Thoracic aorta (tissue), 2 donors: ENCODE results near the gene NAPB. TPM values are rescaled to one million over a fixed set of nuclear protein-coding genes. Genes with fewer than 3 reads are reported as not detected.

Source experiments
- ATAC-seq: fragments of 150-250 bp; one replicate; pipeline ENCODE4 v1.8.0; 2017; ENCODE audit warnings: low read depth; ENCODE audit not compliant: insufficient number of reproducible peaks, low FRiP score
- DNase-seq: peaks from one replicate; pipeline ENCODE4 v3.0.0-alpha.2; 2020; ENCODE audit warnings: low spot score
- H3K27ac ChIP-seq, 2 donors: fragments of 200-600 bp; sonication (generic); 1 replicate in 1 of 2; 2 replicates in 1 of 2; pipeline ENCODE4 v1.5.1; 2016; ENCODE audit warnings: mild to moderate bottlenecking in 2 of 2, moderate library complexity in 2 of 2
- H3K27me3 ChIP-seq: fragments of 200-600 bp; sonication (generic); replicated peaks from 2 replicates; pipeline ENCODE4 v1.6.0; 2016; ENCODE audit warnings: mild to moderate bottlenecking; ENCODE audit not compliant: insufficient read depth
- H3K36me3 ChIP-seq: fragments of 200-600 bp; sonication (generic); one replicate; pipeline ENCODE4 v1.5.1; 2016
- H3K4me1 ChIP-seq, 2 donors: fragments of 200-600 bp; sonication (generic); 1 replicate in 1 of 2; 2 replicates in 1 of 2; pipeline versions ENCODE4 v1.5.1 to v1.6.0; 2016; ENCODE audit warnings: low read depth in 2 of 2, mild to moderate bottlenecking in 1 of 2; ENCODE audit not compliant: control insufficient read depth in 1 of 2
- H3K4me3 ChIP-seq: fragments of 200-600 bp; sonication (generic); 2 replicates; pipeline ENCODE4 v1.5.1; 2016; ENCODE audit warnings: mild to moderate bottlenecking
- H3K9me3 ChIP-seq: fragments of 200-600 bp; sonication (generic); 2 replicates; pipeline ENCODE4 v1.5.1; 2016
- CTCF ChIP-seq: fragments of 200-600 bp; sonication (generic); IDR thresholded peaks from one replicate; pipeline ENCODE4 v1.5.1; 2019; ENCODE audit warnings: antibody characterized with exemption
- total RNA-seq, 2 donors: library from RNA; depleted of rRNA; stranded (reverse); fragments of >200 nt; gene quantifications; one replicate each; pipeline versions ENCODE4 v1.1.0 to v1.2.3, GENCODE V29; 2016

NAPB gene
- total RNA-seq, 2 donors from 2014 or later = 10.2 to 17.1 TPM

- H3K4me1 ChIP-seq = peaks cover 6 to 27% of the 10 kb centered on the region in 2 donors
- no peaks in the 10 kb centered on the region for H3K27me3 ChIP-seq
- no peak for TF ChIP-seq CTCF
- no peak overlapping the region for H3K4me3 ChIP-seq
- H3K27ac ChIP-seq = no peak overlapping the region
- ATAC-seq (no peak), DNase-seq (no peak)
- no peaks in the 10 kb centered on the region for H3K9me3 ChIP-seq
- H3K36me3 ChIP-seq = peaks cover 35% of the 10 kb centered on the region
These were observed 52.8 kb downstream of the NAPB start for GRCh38 chr20:23368316-23369071.

GRCh38 chr20:23367770-23368169 lies 53.5 kb downstream of the NAPB start:
- Histone ChIP-seq H3K27ac (no peak overlapping the region), H3K4me3 (no peak overlapping the region), H3K27me3 (no peaks in the 10 kb centered on the region), H3K4me1 (peaks cover 14 to 35% of the 10 kb centered on the region in 2 donors), H3K36me3 (peaks cover 29% of the 10 kb centered on the region), H3K9me3 (no peaks in the 10 kb centered on the region)
- no peak for TF ChIP-seq CTCF
- DNase-seq (no peak), ATAC-seq (no peak)

- peaks cover 25% of the 10 kb centered on the region for H3K36me3 ChIP-seq
- H3K27me3 ChIP-seq = no peaks in the 10 kb centered on the region
- no peak for DNase-seq
- H3K4me3 ChIP-seq = no peak overlapping the region
- peaks cover 15 to 38% of the 10 kb centered on the region in 2 donors for H3K4me1 ChIP-seq
- ATAC-seq = no peak
- H3K27ac ChIP-seq = no peak overlapping the region
- no peaks in the 10 kb centered on the region for H3K9me3 ChIP-seq
- no peak for TF ChIP-seq CTCF
These were observed 54.9 kb downstream of the NAPB start for GRCh38 chr20:23366384-23366783.

GRCh38 chr20:23365390-23366165 lies 55.7 kb downstream of the NAPB start:
- Histone ChIP-seq H3K9me3 (no peaks in the 10 kb centered on the region), H3K27ac (no peak overlapping the region), H3K27me3 (no peaks in the 10 kb centered on the region), H3K4me1 (peaks cover 15 to 46% of the 10 kb centered on the region in 2 donors), H3K36me3 (peaks cover 25% of the 10 kb centered on the region), H3K4me3 (no peak overlapping the region)
- ATAC-seq = no peak
- no peak for DNase-seq
- no peak for TF ChIP-seq CTCF

GRCh38 chr20:23363257-23363649 lies 58.0 kb downstream of the NAPB start:
- no peak for DNase-seq
- Histone ChIP-seq H3K36me3 (peaks cover 11% of the 10 kb centered on the region), H3K9me3 (no peaks in the 10 kb centered on the region), H3K4me3 (peak overlapping the region; percentile 92), H3K27ac (peak overlapping the region; percentile 95), H3K4me1 (peaks cover 15 to 53% of the 10 kb centered on the region in 2 donors), H3K27me3 (no peaks in the 10 kb centered on the region)
- no peak for ATAC-seq
- no peak for TF ChIP-seq CTCF
